Kidney (tissue), 14 donors: ENCODE results near the gene GRID1. TPM values are rescaled to one million over a fixed set of nuclear protein-coding genes. Genes with fewer than 3 reads are reported as not detected.
"Not testable (repeated sequence)": the region's sequence is repeated elsewhere in the genome, so short reads cannot be mapped to it uniquely, and the experiment has no call there.

ENCODE experiments used
- DNase-seq, 5 donors: peaks; one replicate each; pipeline ENCODE4 v3.0.0-alpha.2; 2013 to 2020
- FAIRE-seq: peaks from 2 replicates; lab custom pipeline; 2012; peaks lifted over from hg19 to GRCh38; lab: Jason Lieb, UNC
- H3K27ac ChIP-seq, 2 donors: one replicate each; pipeline ENCODE4 v1.7.0; 2013; ENCODE audit warnings: low read depth in 2 of 2, low read length in 2 of 2, inconsistent platforms in 1 of 2
- H3K27me3 ChIP-seq: one replicate; pipeline ENCODE4 v1.7.1; 2013; ENCODE audit warnings: low read length, inconsistent platforms; ENCODE audit not compliant: control insufficient read depth, insufficient read depth
- H3K36me3 ChIP-seq, 3 donors: one replicate each; pipeline versions ENCODE4 v1.7.0 to v1.7.1; 2013; ENCODE audit warnings: low read length in 3 of 3, control low read depth in 1 of 3, inconsistent platforms in 1 of 3; ENCODE audit not compliant: insufficient read depth in 3 of 3, control insufficient read depth in 2 of 3
- H3K4me1 ChIP-seq, 3 donors: one replicate each; pipeline versions ENCODE4 v1.7.0 to v1.7.1; 2013; ENCODE audit warnings: low read length in 3 of 3, inconsistent platforms in 1 of 3, low read depth in 1 of 3; ENCODE audit not compliant: control insufficient read depth in 2 of 3, insufficient read depth in 2 of 3
- H3K4me3 ChIP-seq, 3 donors: one replicate each; pipeline versions ENCODE4 v1.7.0 to v1.8.1; 2013; ENCODE audit warnings: low read length in 3 of 3, control low read depth in 1 of 3, inconsistent platforms in 1 of 3
- H3K9ac ChIP-seq, 3 donors: one replicate each; pipeline versions ENCODE4 v1.7.0 to v1.7.1; 2013; ENCODE audit warnings: low read length in 3 of 3, control low read depth in 1 of 3, inconsistent platforms in 1 of 3
- H3K9me3 ChIP-seq, 3 donors: one replicate each; pipeline versions ENCODE4 v1.7.0 to v1.7.1; 2013; ENCODE audit warnings: low read length in 3 of 3, control low read depth in 1 of 3, inconsistent platforms in 1 of 3; ENCODE audit not compliant: control insufficient read depth in 2 of 3, insufficient read depth in 1 of 3
- intact Hi-C: fragments of 100-400 bp; cut with DNase I; formaldehyde crosslinking; loops from one replicate; pipeline ENCODE4 v1.11.1; 2022
- polyA plus RNA-seq: library from polyadenylated mRNA; stranded (reverse); fragments of 350-450 nt; fragmentation: Illumina TruSeq; extraction: RNeasy Lipid Tissue Mini Kit (QIAGEN cat#74804); gene quantifications from one replicate; pipeline ENCODE4 v1.2.3, GENCODE V29; 2014; ENCODE audit warnings: low read depth, low replicate concordance; ENCODE audit not compliant: insufficient read depth
- total RNA-seq: library from RNA; stranded (reverse); fragmentation: NEBNext Ultra II Directional; extraction: Animal tissue kit (Norgen Biotek cat#: 25700); gene quantifications from one replicate; pipeline ENCODE4 v1.2.1, GENCODE V29; 2021
- TF ChIP-seq, protein P1 (sequence below): IDR thresholded peaks from 3 replicates; pipeline ENCODE4 v1.5.1; 2012; ENCODE audit warnings: mild to moderate bottlenecking, moderate library complexity, borderline replicate concordance; ENCODE audit not compliant: insufficient read depth; ENCODE audit errors: extremely low read depth
- donor health status: control.
- donor health status: control.
- donor health status: control.
- donor health status: control.
- donor health status: control.
- donor health status: DM: yes; HTN: yes; CAD: no.
- donor health status: Normal renal cell carcinoma (clear cell type).

The GRID1 gene
- total and polyA plus RNA-seq, 2 donors from 2014 or later, result 0.37 to 1.4 TPM

DNA sequence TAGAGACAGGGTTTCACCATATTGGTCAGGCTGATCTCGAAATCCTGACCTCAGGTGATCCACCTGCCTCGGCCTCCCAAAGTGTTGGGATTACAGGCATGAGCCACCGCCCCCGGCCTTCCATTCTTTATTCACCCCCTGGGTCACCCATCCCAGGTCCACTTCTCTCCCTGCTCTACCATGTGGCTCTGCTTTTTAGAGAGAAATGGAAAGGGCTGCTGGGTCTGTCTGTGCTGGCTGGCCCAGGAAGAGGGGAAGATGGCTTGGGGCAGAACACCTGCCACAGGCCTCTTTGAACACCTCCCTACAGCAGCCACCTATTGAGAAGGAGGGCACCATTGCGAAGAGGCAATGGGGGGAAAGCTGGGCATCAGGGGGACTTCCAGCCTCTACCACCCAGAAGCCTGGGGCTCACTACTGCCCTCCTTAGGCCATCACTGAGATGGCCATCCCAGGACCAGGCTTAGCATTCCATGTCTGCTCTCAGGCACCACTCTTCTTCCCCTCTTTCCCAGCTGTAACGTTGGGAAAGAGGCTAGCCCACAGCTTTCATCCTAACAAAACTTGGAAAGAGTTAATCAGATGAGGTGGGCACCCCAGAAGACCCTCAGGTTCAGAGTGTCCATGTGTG, 256.3 kb downstream of the GRID1 start:
- Histone ChIP-seq H3K9ac (no peak overlapping the region), H3K27ac (no peak overlapping the region), H3K27me3 (no peaks in the 10 kb centered on the region), H3K4me3 (no peak overlapping the region), H3K9me3 (no peaks in the 10 kb centered on the region), H3K36me3 (no peaks in the 10 kb centered on the region), H3K4me1 (no peaks in the 10 kb centered on the region)
- FAIRE-seq (no peak), DNase-seq (no peak)
- intact Hi-C loops, result no loop called here
- TF ChIP-seq, protein P1, sequence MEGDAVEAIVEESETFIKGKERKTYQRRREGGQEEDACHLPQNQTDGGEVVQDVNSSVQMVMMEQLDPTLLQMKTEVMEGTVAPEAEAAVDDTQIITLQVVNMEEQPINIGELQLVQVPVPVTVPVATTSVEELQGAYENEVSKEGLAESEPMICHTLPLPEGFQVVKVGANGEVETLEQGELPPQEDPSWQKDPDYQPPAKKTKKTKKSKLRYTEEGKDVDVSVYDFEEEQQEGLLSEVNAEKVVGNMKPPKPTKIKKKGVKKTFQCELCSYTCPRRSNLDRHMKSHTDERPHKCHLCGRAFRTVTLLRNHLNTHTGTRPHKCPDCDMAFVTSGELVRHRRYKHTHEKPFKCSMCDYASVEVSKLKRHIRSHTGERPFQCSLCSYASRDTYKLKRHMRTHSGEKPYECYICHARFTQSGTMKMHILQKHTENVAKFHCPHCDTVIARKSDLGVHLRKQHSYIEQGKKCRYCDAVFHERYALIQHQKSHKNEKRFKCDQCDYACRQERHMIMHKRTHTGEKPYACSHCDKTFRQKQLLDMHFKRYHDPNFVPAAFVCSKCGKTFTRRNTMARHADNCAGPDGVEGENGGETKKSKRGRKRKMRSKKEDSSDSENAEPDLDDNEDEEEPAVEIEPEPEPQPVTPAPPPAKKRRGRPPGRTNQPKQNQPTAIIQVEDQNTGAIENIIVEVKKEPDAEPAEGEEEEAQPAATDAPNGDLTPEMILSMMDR, result no peak

DNA sequence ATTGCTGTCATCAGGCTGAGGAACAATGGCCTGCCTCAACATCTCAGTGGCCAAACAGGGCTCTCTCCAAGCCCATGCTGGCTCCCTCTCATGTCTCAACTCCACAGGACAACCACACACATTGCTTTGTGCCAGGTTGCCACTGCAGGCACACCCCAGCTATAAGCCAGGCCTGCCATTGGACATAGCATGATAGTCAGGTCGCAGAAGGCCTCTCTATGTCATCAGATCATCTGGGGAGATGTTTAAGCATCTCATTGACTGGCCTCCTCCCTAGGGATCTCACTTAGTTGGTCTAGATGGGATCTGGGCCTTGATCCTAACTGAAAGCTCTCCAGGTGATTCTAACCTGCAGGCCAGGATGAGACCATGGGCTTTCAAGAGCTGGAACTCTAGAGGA, 257.2 kb downstream of the GRID1 start:
- FAIRE-seq, result no peak
- intact Hi-C loops, result no loop called here

DNA sequence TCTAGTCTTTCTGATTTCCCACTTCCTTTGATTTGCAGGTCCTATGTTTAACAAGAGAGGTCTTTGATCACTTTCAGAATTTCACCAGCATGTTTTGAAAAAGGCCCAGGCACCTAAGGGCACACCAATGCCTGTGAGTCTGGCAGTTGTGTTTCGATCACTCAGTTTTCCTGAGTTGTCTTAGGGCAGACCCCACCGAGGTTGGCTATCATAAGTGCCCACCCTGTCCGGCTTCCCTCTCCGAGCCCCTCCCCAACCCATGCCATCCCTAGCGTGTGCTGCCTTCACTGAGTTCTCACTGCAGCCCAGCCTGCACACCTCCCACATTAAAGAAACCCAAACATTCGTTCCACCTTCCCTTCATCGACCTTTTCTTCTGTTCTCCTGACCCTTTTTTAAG, 257.9 kb downstream of the GRID1 start:
- no peak for FAIRE-seq

More for the DNA sequence above, 257.2 kb downstream of the GRID1 start:
- no peak overlapping the region for H3K27ac ChIP-seq
- no peak overlapping the region for H3K4me3 ChIP-seq
- DNase-seq, result no peak
- no peaks in the 10 kb centered on the region for H3K27me3 ChIP-seq
- TF ChIP-seq, protein P1, result no peak
- no peak overlapping the region for H3K9ac ChIP-seq
- H3K4me1 ChIP-seq, result no peaks in the 10 kb centered on the region
- no peaks in the 10 kb centered on the region for H3K36me3 ChIP-seq
- no peaks in the 10 kb centered on the region for H3K9me3 ChIP-seq

DNA sequence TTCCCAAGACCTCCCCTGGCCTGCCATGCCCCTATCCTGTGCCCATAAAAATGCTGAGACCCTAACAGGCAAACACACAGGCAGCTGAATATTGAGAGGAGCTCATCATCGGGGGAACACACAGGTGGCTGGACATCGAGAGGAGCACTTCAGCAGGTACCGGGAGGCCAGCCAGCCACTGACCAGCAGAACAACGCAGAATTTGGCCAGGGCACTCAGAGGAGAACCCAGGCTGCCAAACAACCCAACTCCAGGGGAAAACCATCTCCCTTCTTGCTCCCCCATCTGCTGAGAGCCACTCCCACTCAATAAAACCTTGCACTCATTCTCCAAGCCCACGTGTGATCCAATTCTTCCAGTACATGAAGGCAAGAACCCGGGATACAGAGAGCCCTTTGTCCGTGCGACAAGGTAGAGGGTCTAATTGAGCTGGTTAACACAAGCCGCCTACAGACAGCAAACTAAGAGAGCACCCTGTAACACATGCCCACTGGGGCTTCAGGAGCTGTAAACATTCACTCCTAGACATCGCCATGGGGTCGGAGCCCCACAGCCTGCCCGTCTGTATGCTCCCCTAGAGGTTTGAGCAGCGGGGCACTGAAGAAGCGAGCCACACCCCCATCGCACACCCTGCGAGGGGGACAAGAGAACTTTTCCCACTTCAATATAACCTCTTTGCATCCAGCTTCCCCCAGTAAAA, 258.8 kb downstream of the GRID1 start:
- intact Hi-C loops, result not testable (repeated sequence)

More for the DNA sequence above, 257.9 kb downstream of the GRID1 start:
- H3K9ac ChIP-seq, result no peak overlapping the region
- no peaks in the 10 kb centered on the region for H3K9me3 ChIP-seq
- DNase-seq, result no peak
- H3K27me3 ChIP-seq, result no peaks in the 10 kb centered on the region
- no peaks in the 10 kb centered on the region for H3K4me1 ChIP-seq
- intact Hi-C loops, result no loop called here
- no peak overlapping the region for H3K27ac ChIP-seq
- H3K36me3 ChIP-seq, result no peaks in the 10 kb centered on the region
- TF ChIP-seq, protein P1, result no peak
- no peak overlapping the region for H3K4me3 ChIP-seq

More for the DNA sequence above, 258.8 kb downstream of the GRID1 start:
- H3K4me3 ChIP-seq, H3K27ac ChIP-seq, FAIRE-seq, H3K4me1 ChIP-seq, H3K9ac ChIP-seq, DNase-seq, H3K36me3 ChIP-seq, H3K9me3 ChIP-seq, H3K27me3 ChIP-seq: not testable (repeated sequence)
